GM13977 (cell line): ENCODE data around the gene ERMAP.
A peak's percentile ranks its signal among the peaks of the same experiment; 100 is the strongest.

Source experiments
- DNase-seq: peaks from one replicate; pipeline ENCODE4 v3.0.0; 2012; ENCODE audit warnings: low spot score
- CTCF ChIP-seq: IDR thresholded peaks from 2 replicates; pipeline ENCODE4 v1.5.1; 2012; ENCODE audit warnings: mild to moderate bottlenecking, control low read depth; ENCODE audit not compliant: insufficient read depth; ENCODE audit errors: extremely low read depth, missing control alignments
- in situ Hi-C: fragments of 300-500 bp; cut with MboI; formaldehyde crosslinking; loops from one replicate; pipeline ENCODE4 v1.12.0; 2022; ENCODE audit warnings: low sequenced_read_pairs, low pct_unique_long_range_greater_than_20kb, mixed read lengths, inconsistent platforms; ENCODE audit not compliant: unreplicated experiment

The ERMAP gene

DNA sequence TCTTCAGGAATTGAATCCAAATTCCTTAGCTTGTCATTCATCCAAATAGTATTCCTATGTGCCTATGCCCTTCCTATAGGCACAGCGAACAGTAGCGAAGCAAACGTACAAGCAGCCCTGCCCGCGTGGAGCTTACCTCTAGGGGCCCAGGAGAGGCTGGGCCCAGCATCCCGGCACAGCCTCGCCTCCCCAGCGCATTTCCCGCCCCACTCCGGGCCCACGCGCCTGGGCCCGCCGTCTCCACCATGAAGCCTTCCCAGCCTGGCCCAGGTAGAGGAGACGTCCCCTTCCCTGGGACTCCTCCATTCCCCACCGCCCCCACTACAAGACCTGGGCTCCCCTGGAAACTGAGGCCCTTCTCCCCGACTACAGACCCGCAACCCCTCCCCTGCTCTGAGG, 32.4 kb upstream of the ERMAP start:
- DNase-seq = no peak
- in situ Hi-C loops = no loop called here
- TF ChIP-seq CTCF = no peak

DNA sequence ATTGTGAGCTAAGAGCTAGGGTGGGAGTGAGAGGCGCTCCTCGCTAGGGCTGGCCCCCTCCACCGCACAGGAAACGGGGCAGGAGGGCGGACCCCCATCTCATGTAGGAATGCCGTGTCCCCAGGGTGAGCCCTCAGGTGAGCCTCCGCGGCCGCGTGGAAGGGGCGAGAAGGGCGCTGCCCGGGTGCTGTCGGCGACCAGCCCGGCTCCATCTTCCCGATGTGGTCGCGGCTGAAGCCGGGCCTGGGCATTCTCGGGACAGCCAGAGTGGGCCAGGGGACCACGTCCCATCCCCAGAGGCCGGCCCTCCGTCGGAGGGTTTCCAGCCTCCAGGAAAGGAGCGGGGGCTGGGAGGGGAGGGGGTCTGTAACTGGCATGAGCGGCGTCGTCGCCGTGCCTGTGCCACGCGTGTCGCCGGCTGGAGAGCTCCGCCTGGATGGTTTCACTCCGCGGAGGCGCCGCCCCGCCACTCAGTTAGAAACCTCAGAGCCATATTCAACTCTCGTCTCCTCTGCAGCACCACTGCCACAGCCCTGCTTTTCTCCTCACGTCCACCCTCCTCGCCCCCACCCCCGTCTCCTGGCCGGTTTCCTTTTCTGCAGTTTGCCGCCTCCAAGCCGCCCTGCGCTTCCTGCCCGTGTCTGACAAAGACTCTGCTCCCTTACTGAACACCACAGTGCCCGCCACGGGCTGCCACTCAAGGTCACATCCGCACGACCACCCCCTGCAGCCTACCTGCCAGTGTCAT, 31.8 kb upstream of the ERMAP start, which contains the start of gene TMEM269:
TMEM269 (plus strand) TSS at position 46 of the 748 bp plus-strand sequence. CDS start 4,903 bp downstream, outside the sequence.
- in situ Hi-C loops = no loop called here
- TF ChIP-seq CTCF = no peak

DNA sequence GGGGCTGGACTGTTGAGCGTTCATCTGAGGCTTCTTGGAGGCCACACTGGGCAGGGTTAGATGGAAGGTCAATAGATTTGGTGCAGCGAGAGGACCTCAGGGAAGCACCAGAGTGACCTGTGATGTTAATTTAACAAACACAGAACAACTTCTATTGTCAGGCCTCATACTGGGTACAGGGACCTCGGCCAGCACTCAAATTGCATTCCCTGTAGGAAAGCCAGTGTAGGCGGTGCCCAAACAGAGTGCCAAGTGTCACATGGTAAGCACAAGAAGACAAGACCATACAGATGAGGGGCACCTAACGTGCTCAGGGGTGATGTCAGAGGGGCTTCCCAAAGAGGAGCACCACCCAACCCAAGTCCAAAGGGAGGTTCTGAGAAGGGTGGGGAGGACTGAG, 30.8 kb upstream of the ERMAP start:
- DNase-seq = no peak
- TF ChIP-seq CTCF = no peak
- in situ Hi-C loops = no loop called here

More for the DNA sequence above, 31.8 kb upstream of the ERMAP start, which contains the start of gene TMEM269:
- peak; percentile 48 for DNase-seq

DNA sequence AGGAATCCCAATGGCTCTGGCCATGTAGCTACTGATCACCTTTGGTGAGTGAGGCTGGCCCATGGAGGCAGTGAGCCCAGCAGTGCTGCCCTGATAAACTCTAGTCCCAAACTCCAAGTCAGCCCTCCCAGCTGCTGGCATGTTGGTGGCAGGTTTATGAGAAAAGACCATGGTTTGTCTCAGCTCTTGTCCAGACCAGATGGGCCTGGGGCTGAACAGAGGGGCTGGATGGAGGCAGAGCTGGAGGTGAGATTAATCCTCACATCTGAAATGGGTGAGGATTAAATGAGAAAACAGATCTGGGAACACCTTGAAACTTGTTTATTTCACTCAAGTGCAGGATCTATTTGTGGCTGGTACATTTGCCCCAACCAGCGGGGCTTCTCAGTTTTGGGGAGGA, 28.9 kb upstream of the ERMAP start:
- TF ChIP-seq CTCF = no peak
- in situ Hi-C loops = no loop called here
- DNase-seq = no peak

DNA sequence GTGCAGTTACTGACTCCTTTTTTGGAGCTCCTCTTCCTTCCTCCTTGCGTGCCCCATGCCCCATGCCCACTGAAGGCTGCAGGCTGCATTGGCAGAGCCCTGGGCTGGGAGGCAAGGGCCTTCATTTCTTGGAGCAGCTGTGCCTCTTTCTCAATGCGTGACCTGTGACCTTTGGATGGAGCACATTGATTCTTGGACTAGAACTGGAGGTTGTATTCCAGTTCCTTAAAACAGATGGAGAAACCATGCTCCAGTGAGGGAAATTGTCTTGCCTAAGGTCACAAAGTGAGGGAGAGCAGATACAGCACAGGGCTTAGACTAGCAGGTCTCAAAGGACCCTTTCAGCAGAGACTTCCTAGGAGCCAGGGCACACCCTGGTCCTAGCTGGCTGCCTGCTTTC, 23.1 kb upstream of the ERMAP start:
- in situ Hi-C loops = no loop called here
- no peak for TF ChIP-seq CTCF
- DNase-seq = no peak

DNA sequence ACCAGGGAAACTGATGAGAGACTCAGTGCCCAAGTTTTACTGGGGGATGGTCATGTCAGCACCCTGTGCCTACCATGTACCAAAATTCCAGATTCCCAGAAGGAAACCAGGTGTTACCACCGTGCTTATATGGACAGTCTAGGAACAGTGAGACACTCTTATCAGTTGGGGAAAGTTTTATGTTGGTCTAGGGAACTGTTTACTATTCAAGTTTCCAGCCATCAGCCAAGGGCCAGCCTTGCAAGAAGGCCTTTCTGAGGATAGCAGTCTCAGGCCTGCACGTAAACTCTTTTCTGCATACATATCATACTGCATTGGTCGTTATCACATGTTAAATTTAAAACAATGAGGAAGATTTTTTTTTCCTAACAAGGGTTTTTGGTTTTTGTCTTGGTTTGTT, 19.5 kb upstream of the ERMAP start:
- TF ChIP-seq CTCF = no peak
- no peak for DNase-seq
- in situ Hi-C loops = no loop called here
